GM23248 (cell line): ENCODE results near the gene SLC12A7. TPM values are rescaled to one million over a fixed set of nuclear protein-coding genes. Genes with fewer than 3 reads are reported as not detected.

Source experiments
- DNase-seq: peaks from one replicate; pipeline ENCODE4 v3.0.0-alpha.2; 2015
- H2AFZ ChIP-seq: fragments of 200-600 bp; sonication (generic); 2 replicates; pipeline ENCODE4 v1.6.1; 2016; ENCODE audit warnings: antibody characterized with exemption
- H3F3A ChIP-seq: fragments of 200-600 bp; sonication (generic); 2 replicates; pipeline ENCODE4 v1.6.1; 2016; ENCODE audit warnings: mild to moderate bottlenecking, antibody characterized with exemption, mixed run types; ENCODE audit not compliant: insufficient read depth
- H3K27ac ChIP-seq: fragments of 200-600 bp; sonication (generic); 2 replicates; pipeline ENCODE4 v1.5.1; 2016; ENCODE audit warnings: mild to moderate bottlenecking
- H3K27me3 ChIP-seq: fragments of 200-600 bp; sonication (generic); replicated peaks from 2 replicates; pipeline ENCODE4 v1.6.1; 2016; ENCODE audit warnings: mild to moderate bottlenecking; ENCODE audit not compliant: insufficient read depth
- H3K36me3 ChIP-seq: fragments of 200-600 bp; sonication (generic); 2 replicates; pipeline ENCODE4 v1.6.1; 2016; ENCODE audit warnings: low read depth, mild to moderate bottlenecking
- H3K4me1 ChIP-seq: fragments of 200-600 bp; sonication (generic); 2 replicates; pipeline ENCODE4 v1.6.1; 2016; ENCODE audit warnings: mild to moderate bottlenecking; ENCODE audit not compliant: insufficient read depth
- H3K4me2 ChIP-seq: fragments of 200-600 bp; sonication (generic); one replicate; pipeline ENCODE4 v1.6.1; 2016; ENCODE audit warnings: mild to moderate bottlenecking; ENCODE audit not compliant: unreplicated experiment
- H3K4me3 ChIP-seq: fragments of 200-600 bp; sonication (generic); 2 replicates; pipeline ENCODE4 v1.5.1; 2016; ENCODE audit warnings: mild to moderate bottlenecking
- H3K79me2 ChIP-seq: fragments of 200-600 bp; sonication (generic); 2 replicates; pipeline ENCODE4 v1.6.1; 2016; ENCODE audit warnings: mild to moderate bottlenecking; ENCODE audit not compliant: insufficient read depth
- H3K9ac ChIP-seq: fragments of 200-600 bp; sonication (generic); 2 replicates; pipeline ENCODE4 v1.6.1; 2016; ENCODE audit warnings: mild to moderate bottlenecking
- H3K9me2 ChIP-seq: fragments of 200-600 bp; sonication (generic); 2 replicates; pipeline ENCODE4 v1.6.1; 2016; ENCODE audit warnings: mixed run types, mild to moderate bottlenecking, moderate library complexity; ENCODE audit not compliant: insufficient read depth
- H3K9me3 ChIP-seq: fragments of 200-600 bp; sonication (generic); one replicate; pipeline ENCODE4 v1.6.1; 2017; ENCODE audit warnings: low read depth
- H4K20me1 ChIP-seq: fragments of 200-600 bp; sonication (generic); 2 replicates; pipeline ENCODE4 v1.6.0; 2016; ENCODE audit not compliant: insufficient read depth
- EZH2 ChIP-seq: fragments of 200-600 bp; sonication (generic); IDR thresholded peaks from 2 replicates; pipeline ENCODE4 v1.6.1; 2018; ENCODE audit warnings: antibody characterized with exemption, mild to moderate bottlenecking; ENCODE audit not compliant: insufficient read depth, poor library complexity, severe bottlenecking
- EZH2phosphoT487 ChIP-seq: fragments of 200-600 bp; sonication (generic); IDR thresholded peaks from 2 replicates; pipeline ENCODE4 v1.6.1; 2018; ENCODE audit warnings: antibody characterized with exemption, moderate library complexity, mild to moderate bottlenecking, low read depth; ENCODE audit not compliant: insufficient read depth
- WGBS, 2 experiments: methylation state at CpG; one replicate each; pipeline ENCODE4 v1.1.6; 2015 to 2017; ENCODE audit warnings: low lambda C conversion rate in 2 of 2, low coverage in 1 of 2; ENCODE audit errors: missing lambda C conversion rate in 2 of 2; 5-methylcytosine and 5-hydroxymethylcytosine counted together
- in situ Hi-C: fragments of 300-500 bp; cut with MboI; formaldehyde crosslinking; loops from 2 replicates; pipeline ENCODE4 v1.15.0; 2020
- polyA plus RNA-seq: library from polyadenylated mRNA; unstranded; fragments of >200 nt; fragmentation: Nextera tagmentation; extraction: Ambion mirVana; gene quantifications from 2 replicates; pipeline ENCODE4 v1.2.1, GENCODE V29; 2016
- total RNA-seq: library from RNA; depleted of rRNA; stranded (reverse); fragments of >200 nt; shearing (Covaris generic); gene quantifications from 2 replicates; pipeline ENCODE4 v1.2.3, GENCODE V29; 2014

SLC12A7 gene
- total and polyA plus RNA-seq, 2 experiments from 2014 or later: 0.75 to 1.9 TPM

- Histone ChIP-seq H3K36me3 (no peaks in the 10 kb centered on the region), H2AFZ (no peak overlapping the region), H3K27ac (no peak overlapping the region), H3K9me2 (no peaks in the 10 kb centered on the region), H3K9ac (no peak overlapping the region), H4K20me1 (no peaks in the 10 kb centered on the region), H3K79me2 (no peaks in the 10 kb centered on the region), H3K27me3 (peaks cover 10% of the 10 kb centered on the region), H3K4me1 (no peaks in the 10 kb centered on the region), H3F3A (no peaks in the 10 kb centered on the region), H3K4me2 (no peak overlapping the region), H3K4me3 (no peak overlapping the region), H3K9me3 (no peaks in the 10 kb centered on the region)
- 56% methylated on average over 10 of the region's 10 CpGs for WGBS, 2 experiments
- TF ChIP-seq EZH2 (no peak), EZH2phosphoT487 (no peak)
- DNase-seq: no peak
- in situ Hi-C loops: loop anchor here (25.0 kb wide), 1 partner anchor 489 kb away; no protein-coding TSS in a partner anchor
These were observed 39.5 kb upstream of the SLC12A7 start for GRCh38 chr5:1151316-1151715.

- H3F3A ChIP-seq: no peaks in the 10 kb centered on the region
- no peak overlapping the region for H3K9ac ChIP-seq
- H3K9me3 ChIP-seq: no peaks in the 10 kb centered on the region
- TF ChIP-seq EZH2phosphoT487 (no peak), EZH2 (no peak)
- H3K36me3 ChIP-seq: no peaks in the 10 kb centered on the region
- H3K9me2 ChIP-seq: no peaks in the 10 kb centered on the region
- no peak overlapping the region for H3K4me3 ChIP-seq
- no peak for DNase-seq
- in situ Hi-C loops: loop anchor here (25.0 kb wide), 1 partner anchor 489 kb away; no protein-coding TSS in a partner anchor
- peaks cover 7% of the 10 kb centered on the region for H3K27me3 ChIP-seq
- 59 to 71% methylated on average over 10 of the region's 10 CpGs for WGBS, 2 experiments
- no peaks in the 10 kb centered on the region for H4K20me1 ChIP-seq
- no peak overlapping the region for H3K4me2 ChIP-seq
- H2AFZ ChIP-seq: no peak overlapping the region
- no peak overlapping the region for H3K27ac ChIP-seq
- no peaks in the 10 kb centered on the region for H3K4me1 ChIP-seq
- no peaks in the 10 kb centered on the region for H3K79me2 ChIP-seq
These were observed 39.0 kb upstream of the SLC12A7 start for GRCh38 chr5:1150866-1151265.

- H3K9me3 ChIP-seq: no peaks in the 10 kb centered on the region
- no peaks in the 10 kb centered on the region for H3K36me3 ChIP-seq
- no peaks in the 10 kb centered on the region for H3K4me1 ChIP-seq
- no peak for DNase-seq
- no peaks in the 10 kb centered on the region for H3K9me2 ChIP-seq
- H3K4me3 ChIP-seq: no peak overlapping the region
- in situ Hi-C loops: no loop called here
- H3K9ac ChIP-seq: no peak overlapping the region
- 73 to 76% methylated on average over 23 to 24 of the region's 25 CpGs for WGBS, 2 experiments
- H3K27me3 ChIP-seq: no peaks in the 10 kb centered on the region; the same call in none of the 2 replicates
- TF ChIP-seq EZH2phosphoT487: no peak
- TF ChIP-seq EZH2: no peak
- no peak overlapping the region for H3K27ac ChIP-seq
- no peaks in the 10 kb centered on the region for H4K20me1 ChIP-seq
- no peak overlapping the region for H3K4me2 ChIP-seq
- H3K79me2 ChIP-seq: no peaks in the 10 kb centered on the region
- H2AFZ ChIP-seq: no peak overlapping the region
- no peaks in the 10 kb centered on the region for H3F3A ChIP-seq
These were observed 33.0 kb upstream of the SLC12A7 start for GRCh38 chr5:1144638-1145396.

GRCh38 chr5:1144089-1144488 is 32.2 kb upstream of the SLC12A7 start:
- Histone ChIP-seq H3K9me3 (no peaks in the 10 kb centered on the region), H3K9ac (no peak overlapping the region), H3K36me3 (no peaks in the 10 kb centered on the region), H3K4me2 (no peak overlapping the region), H4K20me1 (no peaks in the 10 kb centered on the region), H3K79me2 (no peaks in the 10 kb centered on the region), H3K4me3 (no peak overlapping the region), H3K4me1 (no peaks in the 10 kb centered on the region), H2AFZ (no peak overlapping the region), H3K27me3 (no peaks in the 10 kb centered on the region; the same call in none of the 2 replicates), H3K9me2 (no peaks in the 10 kb centered on the region), H3F3A (no peaks in the 10 kb centered on the region), H3K27ac (no peak overlapping the region)
- in situ Hi-C loops: no loop called here
- TF ChIP-seq EZH2 (no peak), EZH2phosphoT487 (no peak)
- WGBS, 2 experiments: 67 to 82% methylated on average over 16 to 19 of the region's 19 CpGs
- DNase-seq: no peak
